ENCODE measurements around the gene ALOX12.
"Not testable (repeated sequence)": the region's sequence is repeated elsewhere in the genome, so short reads cannot be mapped to it uniquely, and the experiment has no call there.

The ALOX12 gene

GRCh38 chr17:6986676-6987075 is 9.2 kb upstream of the ALOX12 start:
- H3K36me3 ChIP-seq (ENCODE audit: control insufficient read depth, insufficient read depth, low read length, severe bottlenecking), result no peaks in the 10 kb centered on the region
- H3K27me3 ChIP-seq (replicated peaks; ENCODE audit: control insufficient read depth, insufficient read depth, low read length), result no peaks in the 10 kb centered on the region
- H3K4me3 ChIP-seq (ENCODE audit: low read length), result no peak overlapping the region
- DNase-seq (ENCODE audit: low read depth), result no peak
- no peaks in the 10 kb centered on the region for H3K9me3 ChIP-seq (ENCODE audit: control insufficient read depth, low read length)
- no peak overlapping the region for H3K9ac ChIP-seq (ENCODE audit: low read length)
- H3K4me1 ChIP-seq (ENCODE audit: control insufficient read depth, insufficient read depth, low read length), result no peaks in the 10 kb centered on the region

- Histone ChIP-seq H3K9ac (ENCODE audit: low read length) (no peak overlapping the region), H3K27me3 (replicated peaks; ENCODE audit: control insufficient read depth, insufficient read depth, low read length) (no peaks in the 10 kb centered on the region), H3K4me3 (ENCODE audit: low read length) (no peak overlapping the region), H3K4me1 (ENCODE audit: control insufficient read depth, insufficient read depth, low read length) (no peaks in the 10 kb centered on the region), H3K36me3 (ENCODE audit: control insufficient read depth, insufficient read depth, low read length, severe bottlenecking) (no peaks in the 10 kb centered on the region), H3K9me3 (ENCODE audit: control insufficient read depth, low read length) (no peaks in the 10 kb centered on the region)
- no peak for DNase-seq (ENCODE audit: low read depth)
These were observed 6.1 kb upstream of the ALOX12 start for GRCh38 chr17:6989779-6990178.

- H3K9me3 ChIP-seq (ENCODE audit: control insufficient read depth, low read length); H3K4me3 ChIP-seq (ENCODE audit: low read length); H3K9ac ChIP-seq (ENCODE audit: low read length); DNase-seq (ENCODE audit: low read depth); H3K27me3 ChIP-seq (replicated peaks; ENCODE audit: control insufficient read depth, insufficient read depth, low read length); H3K4me1 ChIP-seq (ENCODE audit: control insufficient read depth, insufficient read depth, low read length): not testable (repeated sequence)
- H3K36me3 ChIP-seq (ENCODE audit: control insufficient read depth, insufficient read depth, low read length, severe bottlenecking), result peaks cover 12% of the 10 kb centered on the region
These were observed 2.2 kb upstream of the ALOX12 start for GRCh38 chr17:6993613-6994056.

- peaks cover 9% of the 10 kb centered on the region for H3K4me1 ChIP-seq (ENCODE audit: control insufficient read depth, insufficient read depth, low read length)
- no peak overlapping the region for H3K4me3 ChIP-seq (ENCODE audit: low read length)
- H3K27me3 ChIP-seq (replicated peaks; ENCODE audit: control insufficient read depth, insufficient read depth, low read length), result no peaks in the 10 kb centered on the region
- H3K9me3 ChIP-seq (ENCODE audit: control insufficient read depth, low read length), result no peaks in the 10 kb centered on the region
- H3K9ac ChIP-seq (ENCODE audit: low read length), result no peak overlapping the region
- DNase-seq (ENCODE audit: low read depth), result no peak
- peaks cover 17% of the 10 kb centered on the region for H3K36me3 ChIP-seq (ENCODE audit: control insufficient read depth, insufficient read depth, low read length, severe bottlenecking)
These were observed 1.7 kb upstream of the ALOX12 start for GRCh38 chr17:6994118-6994598.

GRCh38 chr17:6994666-6995256 is 1.1 kb upstream of the ALOX12 start:
- H3K4me1 ChIP-seq (ENCODE audit: control insufficient read depth, insufficient read depth, low read length), result peaks cover 9% of the 10 kb centered on the region
- H3K27me3 ChIP-seq (replicated peaks; ENCODE audit: control insufficient read depth, insufficient read depth, low read length), result no peaks in the 10 kb centered on the region
- H3K36me3 ChIP-seq (ENCODE audit: control insufficient read depth, insufficient read depth, low read length, severe bottlenecking), result peaks cover 23% of the 10 kb centered on the region
- H3K9me3 ChIP-seq (ENCODE audit: control insufficient read depth, low read length), result no peaks in the 10 kb centered on the region
- no peak overlapping the region for H3K4me3 ChIP-seq (ENCODE audit: low read length)
- peak; percentile 47 for DNase-seq (ENCODE audit: low read depth)
- no peak overlapping the region for H3K9ac ChIP-seq (ENCODE audit: low read length)

GRCh38 chr17:6996256-6997011 is 585 bp downstream of the ALOX12 start:
- Histone ChIP-seq H3K4me3 (ENCODE audit: low read length) (peak overlapping the region; percentile 65), H3K27me3 (replicated peaks; ENCODE audit: control insufficient read depth, insufficient read depth, low read length) (no peaks in the 10 kb centered on the region)
- no peak for DNase-seq (ENCODE audit: low read depth)

GRCh38 chr17:6997171-6997570 is 1.3 kb downstream of the ALOX12 start:
- Histone ChIP-seq H3K36me3 (ENCODE audit: control insufficient read depth, insufficient read depth, low read length, severe bottlenecking) (peaks cover 47% of the 10 kb centered on the region), H3K4me1 (ENCODE audit: control insufficient read depth, insufficient read depth, low read length) (peaks cover 9% of the 10 kb centered on the region), H3K9ac (ENCODE audit: low read length) (no peak overlapping the region), H3K9me3 (ENCODE audit: control insufficient read depth, low read length) (no peaks in the 10 kb centered on the region), H3K27me3 (replicated peaks; ENCODE audit: control insufficient read depth, insufficient read depth, low read length) (no peaks in the 10 kb centered on the region), H3K4me3 (ENCODE audit: low read length) (no peak overlapping the region)
- DNase-seq (ENCODE audit: low read depth), result no peak

More at GRCh38 chr17:6996256-6997011, 585 bp downstream of the ALOX12 start:
- Histone ChIP-seq H3K9ac (ENCODE audit: low read length) (peak overlapping the region; percentile 49), H3K36me3 (ENCODE audit: control insufficient read depth, insufficient read depth, low read length, severe bottlenecking) (peaks cover 40% of the 10 kb centered on the region), H3K4me1 (ENCODE audit: control insufficient read depth, insufficient read depth, low read length) (peaks cover 9% of the 10 kb centered on the region), H3K9me3 (ENCODE audit: control insufficient read depth, low read length) (no peaks in the 10 kb centered on the region)

GRCh38 chr17:6998855-6999508 is 3.1 kb downstream of the ALOX12 start:
- Histone ChIP-seq H3K9me3 (ENCODE audit: control insufficient read depth, low read length) (no peaks in the 10 kb centered on the region), H3K27me3 (replicated peaks; ENCODE audit: control insufficient read depth, insufficient read depth, low read length) (no peaks in the 10 kb centered on the region), H3K4me3 (ENCODE audit: low read length) (no peak overlapping the region), H3K36me3 (ENCODE audit: control insufficient read depth, insufficient read depth, low read length, severe bottlenecking) (peaks cover 53% of the 10 kb centered on the region), H3K4me1 (ENCODE audit: control insufficient read depth, insufficient read depth, low read length) (peaks cover 16% of the 10 kb centered on the region), H3K9ac (ENCODE audit: low read length) (no peak overlapping the region)
- DNase-seq (ENCODE audit: low read depth), result no peak

GRCh38 chr17:7001318-7001961 is 5.6 kb downstream of the ALOX12 start:
- Histone ChIP-seq H3K27me3 (replicated peaks; ENCODE audit: control insufficient read depth, insufficient read depth, low read length) (no peaks in the 10 kb centered on the region), H3K36me3 (ENCODE audit: control insufficient read depth, insufficient read depth, low read length, severe bottlenecking) (peaks cover 56% of the 10 kb centered on the region), H3K4me3 (ENCODE audit: low read length) (no peak overlapping the region), H3K9me3 (ENCODE audit: control insufficient read depth, low read length) (no peaks in the 10 kb centered on the region), H3K4me1 (ENCODE audit: control insufficient read depth, insufficient read depth, low read length) (peaks cover 8% of the 10 kb centered on the region), H3K9ac (ENCODE audit: low read length) (no peak overlapping the region)
- peak; percentile 43 for DNase-seq (ENCODE audit: low read depth)

GRCh38 chr17:7002288-7003047 is 6.6 kb downstream of the ALOX12 start:
- Histone ChIP-seq H3K27me3 (replicated peaks; ENCODE audit: control insufficient read depth, insufficient read depth, low read length) (no peaks in the 10 kb centered on the region), H3K9ac (ENCODE audit: low read length) (no peak overlapping the region), H3K4me1 (ENCODE audit: control insufficient read depth, insufficient read depth, low read length) (peaks cover 8% of the 10 kb centered on the region), H3K36me3 (ENCODE audit: control insufficient read depth, insufficient read depth, low read length, severe bottlenecking) (peaks cover 56% of the 10 kb centered on the region), H3K4me3 (ENCODE audit: low read length) (no peak overlapping the region), H3K9me3 (ENCODE audit: control insufficient read depth, low read length) (no peaks in the 10 kb centered on the region)
- DNase-seq (ENCODE audit: low read depth), result no peak
